Ishikawa (cell line): ENCODE results near the gene DCAF10.

Source experiments
- CEBPB ChIP-seq: IDR thresholded peaks from 2 replicates; pipeline ENCODE4 v1.6.1; 2012
- EGR1 ChIP-seq: IDR thresholded peaks from 2 replicates; pipeline ENCODE4 v1.6.1; 2012
- EP300 ChIP-seq: IDR thresholded peaks from 2 replicates; pipeline ENCODE4 v1.6.1; 2012; ENCODE audit warnings: borderline replicate concordance
- FOXM1 ChIP-seq: IDR thresholded peaks from 2 replicates; pipeline ENCODE4 v1.6.1; 2012; ENCODE audit warnings: low read depth, borderline replicate concordance
- MAX ChIP-seq: IDR thresholded peaks from 2 replicates; pipeline ENCODE4 v1.6.1; 2012
- RAD21 ChIP-seq: IDR thresholded peaks from 2 replicates; pipeline ENCODE4 v1.6.1; 2012; ENCODE audit warnings: low read depth
- REST ChIP-seq: IDR thresholded peaks from 2 replicates; pipeline ENCODE4 v1.6.1; 2012; ENCODE audit warnings: low read depth, mild to moderate bottlenecking
- TAF1 ChIP-seq: IDR thresholded peaks from 2 replicates; pipeline ENCODE4 v1.6.1; 2012; ENCODE audit warnings: low read depth, mild to moderate bottlenecking
- TCF12 ChIP-seq: IDR thresholded peaks from 2 replicates; pipeline ENCODE4 v1.6.1; 2012; ENCODE audit warnings: low read depth
- TEAD4 ChIP-seq: IDR thresholded peaks from 2 replicates; pipeline ENCODE4 v1.6.1; 2012
- USF1 ChIP-seq: IDR thresholded peaks from 2 replicates; pipeline ENCODE4 v1.6.1; 2012
- YY1 ChIP-seq: IDR thresholded peaks from 2 replicates; pipeline ENCODE4 v1.6.1; 2012; ENCODE audit warnings: low read depth
- ZBTB7A ChIP-seq: IDR thresholded peaks from 2 replicates; pipeline ENCODE4 v1.6.1; 2012; ENCODE audit warnings: low read depth

GRCh38 chr9:37769995-37770394 lies 30.6 kb upstream of the DCAF10 start:
- TF ChIP-seq EGR1 = no peak
- no peak for TF ChIP-seq REST
- TF ChIP-seq EP300 = no peak
- no peak for TF ChIP-seq YY1
- no peak for TF ChIP-seq TAF1
- no peak for TF ChIP-seq MAX
- no peak for TF ChIP-seq CEBPB
- TF ChIP-seq FOXM1 = no peak
- TF ChIP-seq RAD21 = no peak
- no peak for TF ChIP-seq TCF12
- no peak for TF ChIP-seq TEAD4
- TF ChIP-seq USF1 = no peak
- TF ChIP-seq ZBTB7A = no peak
